Activated CD4-positive, alpha-beta T cell treated with anti-CD3 and anti-CD28 coated beads, Interleukin-2, amount 50 U/mL, for 24 hours (primary cell): Measurements from ENCODE around the gene COPS8.

Experiments used
- DNase-seq, 2 donors: peaks; one replicate each; pipeline ENCODE4 v3.0.0-alpha.2; 2020; ENCODE audit warnings: low read depth in 1 of 2, low spot score in 1 of 2

Gene COPS8

DNA sequence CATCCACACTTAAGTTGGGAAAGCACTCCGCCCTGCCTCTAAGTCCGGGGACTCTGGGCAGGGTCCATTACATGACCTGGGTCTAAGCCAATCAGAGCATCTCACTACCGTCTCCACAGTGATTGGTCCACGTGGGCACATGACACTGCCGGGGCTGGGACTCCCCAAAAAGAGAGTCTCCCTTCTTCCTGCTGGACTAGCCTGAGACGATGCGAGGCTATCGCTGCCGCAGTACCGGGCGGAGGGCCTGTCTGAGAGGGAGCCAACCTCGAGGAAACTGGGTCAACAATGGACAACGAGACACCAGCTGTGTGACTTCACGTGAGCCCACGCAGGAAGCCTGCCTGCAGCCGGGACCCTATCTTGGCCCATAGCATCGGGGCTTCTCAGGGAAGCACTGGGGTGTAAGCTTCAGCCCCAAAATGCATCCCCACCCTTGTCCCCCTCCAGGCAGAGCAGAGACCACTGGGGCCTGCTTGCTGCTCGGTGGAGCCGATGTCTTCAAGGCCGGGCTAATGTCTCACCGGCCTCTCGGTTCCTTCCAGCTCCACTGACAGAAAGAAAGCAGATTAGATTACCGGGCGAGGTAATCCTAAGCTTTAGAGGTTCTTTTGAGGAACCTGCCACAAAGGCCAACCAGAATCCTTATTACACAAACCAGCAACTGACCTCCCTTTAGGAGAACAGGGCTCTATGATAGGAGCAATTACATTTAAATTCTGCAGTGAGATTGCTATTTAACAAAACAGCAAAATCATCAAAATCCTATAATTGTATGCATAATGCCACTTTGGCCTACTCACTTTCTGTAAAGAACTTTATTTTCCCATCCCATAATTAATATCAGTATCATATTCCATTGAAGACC lies 21.3 kb upstream of the COPS8 start:
- no peak for DNase-seq

DNA sequence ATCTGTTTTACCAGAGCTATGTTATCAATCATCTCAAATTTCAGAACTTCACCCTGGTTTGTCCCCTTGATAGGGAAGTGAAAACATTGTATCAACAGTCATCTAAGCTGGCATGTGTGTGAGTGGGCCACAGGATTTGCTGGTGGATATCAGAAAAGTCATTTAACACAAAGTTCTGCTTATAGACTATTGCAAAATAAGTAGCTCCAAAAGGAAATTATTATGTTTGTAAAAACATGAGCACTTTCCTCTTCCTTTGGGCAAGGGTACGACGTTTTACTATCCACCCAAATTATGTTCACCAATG lies 20.7 kb upstream of the COPS8 start:
- no peak for DNase-seq

DNA sequence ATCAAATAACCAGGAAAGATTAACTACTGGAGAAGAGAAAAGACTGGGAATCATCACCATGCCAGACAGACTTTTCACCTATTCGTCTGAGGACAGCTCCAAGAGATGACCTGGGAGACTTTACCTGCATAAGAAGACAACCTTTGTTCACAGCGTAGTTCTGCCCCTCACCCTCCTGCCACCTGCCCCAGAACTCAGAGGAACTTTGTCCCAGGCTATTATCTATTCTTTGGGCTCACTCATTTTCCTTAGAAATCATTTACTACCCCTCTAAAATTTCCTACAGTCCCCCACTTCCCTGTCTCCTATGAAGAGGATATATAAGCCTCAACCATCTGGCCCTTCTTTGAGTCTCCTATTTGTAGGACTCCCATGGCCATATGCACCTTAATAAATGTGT lies 19.3 kb upstream of the COPS8 start:
- no peak for DNase-seq

DNA sequence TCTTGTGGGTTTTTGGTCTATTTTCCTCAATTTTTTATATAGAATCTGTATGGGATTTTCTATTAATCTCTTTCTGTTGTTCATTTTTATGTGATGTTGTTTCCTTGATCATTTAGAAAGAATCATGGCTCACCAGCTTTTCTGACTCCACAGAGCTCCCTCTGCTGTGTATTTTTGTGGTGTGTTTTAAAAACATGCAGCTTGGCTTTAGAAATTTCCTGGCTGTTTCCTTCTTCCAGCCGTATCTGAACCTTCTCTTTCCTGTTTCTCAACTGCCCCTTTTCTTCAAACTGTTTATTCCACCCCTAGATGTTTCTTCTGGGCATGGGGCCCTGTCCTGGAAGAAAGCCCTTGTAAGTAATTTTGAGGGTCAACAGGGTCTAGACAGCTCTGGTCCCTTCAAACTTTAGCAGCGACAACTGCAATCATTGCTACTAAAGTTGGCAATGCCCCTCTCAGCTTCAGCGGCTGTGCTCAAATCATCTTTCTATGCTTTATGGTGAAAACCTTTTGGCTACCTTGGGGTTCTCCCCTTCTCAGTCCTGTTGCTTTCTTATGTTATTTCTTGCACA lies 17.6 kb upstream of the COPS8 start:
- DNase-seq, result no peak

DNA sequence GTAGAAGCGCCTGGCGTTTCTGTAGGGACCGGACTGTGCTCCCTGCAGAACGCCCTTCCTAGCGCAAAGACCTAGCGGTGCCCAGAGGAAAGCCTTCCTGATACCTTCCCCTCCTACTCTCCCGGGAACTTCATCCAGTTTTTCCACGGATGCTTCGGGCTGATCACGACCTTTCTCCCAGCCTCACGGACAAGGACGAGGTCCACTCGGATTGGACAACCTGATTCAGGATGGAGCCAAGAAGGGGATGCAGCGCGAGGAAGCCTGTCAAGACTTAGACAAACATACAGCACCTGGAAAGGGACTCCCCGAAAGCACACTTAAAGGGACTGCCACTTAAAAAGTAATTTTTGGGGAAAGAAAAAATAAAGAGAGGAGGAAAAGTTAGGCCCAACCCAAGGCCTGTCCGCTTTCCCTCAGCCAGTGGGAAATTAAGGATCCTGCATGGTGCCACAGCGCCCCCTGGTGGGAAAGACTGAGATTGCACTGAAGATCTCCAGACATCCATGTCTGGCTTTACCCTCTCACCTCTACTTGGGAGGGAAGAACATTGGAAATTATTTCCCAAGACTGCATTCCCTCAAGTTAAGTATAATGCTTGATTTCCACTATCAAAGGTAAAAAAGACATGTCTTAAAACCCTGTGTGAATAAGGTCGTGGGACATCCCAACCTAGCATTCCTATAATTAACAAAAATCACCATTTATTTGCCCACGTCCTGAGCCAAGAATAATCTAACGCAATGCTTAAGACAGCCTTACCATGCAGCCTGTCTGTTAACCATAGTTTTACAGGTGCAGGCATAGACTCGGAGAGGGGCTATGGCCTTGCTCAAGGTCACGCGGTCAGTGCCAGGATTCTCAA lies 13.4 kb upstream of the COPS8 start:
- DNase-seq, result peak; percentile 64 to 69

DNA sequence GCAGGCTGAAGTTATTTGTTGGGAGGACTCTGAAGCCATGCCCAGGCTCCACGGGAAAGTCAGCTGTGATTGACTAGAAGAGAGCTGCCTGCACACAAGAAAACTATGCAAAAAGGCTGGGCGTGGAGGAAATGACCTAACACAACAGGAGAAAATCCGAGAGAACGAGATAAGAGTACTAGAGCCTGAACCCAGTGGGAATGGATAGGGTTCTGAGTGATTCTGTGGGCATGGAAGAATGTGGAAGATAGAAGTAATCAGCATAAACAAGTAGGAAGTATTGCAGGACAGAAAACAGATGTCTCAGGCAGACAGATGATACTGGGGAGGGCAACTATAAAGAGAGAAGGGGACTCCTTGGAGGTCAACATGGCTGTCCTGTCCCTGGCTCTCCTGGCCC lies 12.1 kb upstream of the COPS8 start:
- no peak for DNase-seq

DNA sequence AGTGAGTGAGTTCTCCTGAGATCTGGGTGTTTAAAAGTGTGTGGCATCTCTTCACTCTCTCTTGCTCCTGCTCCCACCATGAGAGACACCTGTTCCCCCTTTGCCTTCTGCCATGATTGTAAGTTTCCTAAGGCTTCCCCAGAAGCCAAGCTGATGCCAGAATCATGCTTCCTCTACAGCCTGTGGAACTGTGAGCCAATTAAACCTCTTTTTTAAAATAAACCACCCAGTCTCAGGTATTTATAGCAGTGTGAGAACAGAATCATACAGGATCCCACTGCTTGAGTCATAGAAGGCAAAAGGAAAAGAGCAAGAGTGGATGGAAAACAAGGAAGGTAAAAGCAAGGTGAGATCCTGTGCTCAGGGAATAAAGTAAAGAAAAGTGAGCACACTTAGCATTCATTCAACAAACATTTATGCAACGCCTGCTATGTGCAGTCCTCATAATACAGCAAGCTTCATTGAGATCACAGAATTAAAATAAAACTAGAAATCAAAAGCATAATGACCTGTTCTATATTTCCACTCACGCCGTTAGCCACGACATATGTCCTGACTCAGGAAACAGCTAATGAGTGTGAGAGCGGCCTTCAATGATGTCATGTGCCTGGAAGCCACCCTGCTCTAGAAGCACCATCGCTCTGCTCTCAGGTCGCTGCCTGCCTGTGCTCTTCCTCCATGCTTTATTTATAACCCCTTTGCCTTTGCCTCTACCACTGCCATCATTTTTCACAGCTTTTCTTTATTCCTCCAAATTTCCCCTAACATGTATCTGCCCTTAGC lies 11.3 kb upstream of the COPS8 start:
- no peak for DNase-seq

DNA sequence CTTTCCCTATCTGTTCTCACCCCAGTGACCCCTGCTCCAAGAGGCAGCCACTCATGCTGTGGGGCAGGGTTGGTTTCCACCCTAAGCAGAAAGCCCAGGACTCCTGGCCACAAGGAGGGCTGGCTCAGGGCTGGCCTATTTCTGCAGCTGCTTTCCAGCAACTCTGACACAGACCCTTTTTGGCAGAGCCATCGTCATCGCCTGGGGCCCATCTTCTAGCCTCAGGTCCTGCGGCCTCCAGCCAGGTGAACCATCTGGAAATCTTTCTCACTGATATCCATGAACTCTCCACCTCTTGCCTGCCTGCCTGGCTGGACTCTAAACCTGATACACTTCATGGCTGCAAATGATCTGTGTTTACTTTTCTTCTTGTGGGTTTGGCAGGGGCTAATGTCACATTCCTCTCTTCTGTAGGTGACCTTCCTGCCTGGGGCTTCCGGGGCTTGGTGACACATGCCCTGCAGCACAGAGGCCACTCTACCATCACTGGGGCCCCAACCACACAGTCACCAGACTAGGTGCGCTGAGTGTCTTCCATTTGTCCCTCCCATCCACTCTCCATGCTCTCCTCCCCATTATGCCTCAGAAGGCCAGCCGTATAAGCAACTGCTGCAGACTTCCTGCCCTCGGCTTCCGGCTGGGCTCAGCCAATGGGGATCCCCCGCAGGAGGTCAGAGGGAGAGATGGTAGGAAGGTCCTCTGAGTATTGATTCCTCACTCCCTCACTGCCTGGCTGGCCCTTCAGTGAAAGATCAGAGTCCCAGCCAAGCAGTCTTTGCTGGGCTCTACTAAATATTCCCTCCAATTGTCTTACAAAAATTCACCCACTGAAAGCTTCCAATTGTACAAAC lies 9.7 kb upstream of the COPS8 start:
- no peak for DNase-seq

DNA sequence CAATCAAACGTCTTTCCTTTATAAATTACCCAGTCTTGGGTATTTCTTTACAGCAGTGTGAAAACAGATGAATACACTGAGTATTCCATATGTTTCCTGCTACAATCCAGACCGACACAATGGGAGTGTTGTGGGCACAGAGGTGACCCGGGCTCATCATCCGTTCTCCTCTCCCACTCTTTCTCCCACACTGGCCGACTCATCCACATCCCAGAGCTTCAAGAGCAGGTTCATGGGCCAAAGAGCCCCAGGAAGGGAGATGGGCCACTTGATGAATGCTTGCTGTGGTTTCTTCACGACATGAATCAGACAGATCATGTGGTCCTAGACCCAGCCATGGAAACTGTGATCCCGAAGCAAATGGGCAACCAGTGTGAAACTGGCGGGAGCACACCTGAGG lies 4.1 kb upstream of the COPS8 start:
- DNase-seq, result no peak

DNA sequence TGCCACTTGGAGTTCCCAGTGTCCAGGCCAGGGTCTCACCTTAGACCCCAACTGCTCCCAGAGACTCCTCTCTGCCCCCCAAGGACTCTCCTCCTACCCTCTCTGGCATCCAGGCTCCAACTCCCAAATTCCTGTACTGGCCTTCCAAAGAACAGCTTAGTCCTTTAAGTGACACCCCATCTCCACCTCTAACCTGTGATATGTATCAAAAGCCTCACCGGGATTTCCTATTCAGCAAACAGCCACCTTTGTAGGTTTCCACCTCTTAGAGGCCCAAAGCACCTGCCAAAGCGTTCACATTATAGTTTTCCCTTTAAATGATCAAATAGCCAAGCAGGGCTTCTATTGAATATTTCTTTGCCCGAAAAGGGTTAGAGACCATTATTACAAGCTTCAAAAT lies 2.7 kb upstream of the COPS8 start:
- no peak for DNase-seq

DNA sequence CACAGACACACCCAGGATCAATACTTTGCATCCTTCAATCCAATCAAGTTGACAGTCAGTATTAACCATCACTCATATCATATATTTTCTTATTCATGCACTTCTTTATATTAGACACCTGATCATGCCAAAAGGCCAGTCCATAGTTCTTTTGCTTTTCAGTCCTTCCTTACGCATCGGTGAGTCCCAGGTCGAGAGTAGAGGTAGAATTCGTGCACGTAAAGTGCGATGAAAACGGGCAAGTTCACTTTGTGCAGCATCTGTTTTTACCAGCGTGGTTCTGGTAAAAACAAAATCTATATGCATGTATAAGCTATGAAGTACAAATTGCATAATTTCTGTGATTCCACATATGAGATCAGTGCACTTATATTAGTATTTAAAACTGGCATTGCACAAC lies 1.2 kb upstream of the COPS8 start:
- no peak for DNase-seq

DNA sequence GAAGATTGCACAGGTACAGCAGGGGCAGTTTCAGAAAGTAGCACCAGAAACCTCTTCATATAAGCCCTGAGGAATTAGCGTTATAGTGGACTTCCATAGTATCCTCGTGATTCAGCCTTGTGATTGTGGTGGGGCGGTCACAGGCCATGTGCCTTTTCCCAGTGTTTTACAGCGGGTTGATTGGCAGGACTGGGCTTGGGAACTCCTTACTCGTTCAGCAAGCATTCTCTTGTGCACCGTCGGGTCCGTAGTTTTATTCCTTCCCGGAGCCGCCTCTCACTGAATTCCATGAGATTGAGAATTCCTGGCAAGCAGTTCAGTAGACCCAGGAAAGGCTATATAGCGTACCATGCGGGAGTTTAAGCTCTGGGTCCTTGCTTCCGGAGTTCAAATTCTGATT lies 5.2 kb downstream of the COPS8 start:
- no peak for DNase-seq

DNA sequence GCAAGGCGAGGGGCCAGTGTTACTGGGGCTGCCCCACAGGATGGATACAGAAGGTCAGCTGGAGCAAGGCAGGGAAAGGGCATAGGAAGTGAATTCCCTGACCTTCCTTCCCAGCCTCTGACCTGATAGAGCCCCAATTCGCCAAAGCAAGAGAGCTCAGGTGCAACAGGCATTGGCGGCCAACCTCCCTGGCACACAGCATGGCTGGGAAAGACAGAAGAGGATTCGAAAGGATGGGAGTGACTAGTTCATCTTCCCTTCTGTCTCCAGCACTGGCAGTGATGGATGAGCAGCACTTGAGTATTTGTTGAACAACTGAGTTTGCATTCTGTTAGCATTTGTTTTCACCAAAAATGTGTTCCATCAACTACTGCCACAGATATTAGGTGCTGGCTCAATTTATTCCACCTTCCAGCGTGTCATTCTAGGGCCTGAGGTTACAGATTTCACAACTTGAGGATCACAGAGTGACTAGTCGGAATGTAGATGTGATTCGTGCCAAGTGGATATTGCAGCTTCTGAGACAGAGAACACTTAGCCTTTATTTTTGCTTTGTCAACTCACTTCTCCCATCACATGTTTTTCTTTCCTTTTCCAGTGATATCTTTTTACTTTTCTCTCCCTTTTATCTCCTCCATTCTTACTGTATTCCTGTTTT lies 6.2 kb downstream of the COPS8 start:
- DNase-seq, result no peak

DNA sequence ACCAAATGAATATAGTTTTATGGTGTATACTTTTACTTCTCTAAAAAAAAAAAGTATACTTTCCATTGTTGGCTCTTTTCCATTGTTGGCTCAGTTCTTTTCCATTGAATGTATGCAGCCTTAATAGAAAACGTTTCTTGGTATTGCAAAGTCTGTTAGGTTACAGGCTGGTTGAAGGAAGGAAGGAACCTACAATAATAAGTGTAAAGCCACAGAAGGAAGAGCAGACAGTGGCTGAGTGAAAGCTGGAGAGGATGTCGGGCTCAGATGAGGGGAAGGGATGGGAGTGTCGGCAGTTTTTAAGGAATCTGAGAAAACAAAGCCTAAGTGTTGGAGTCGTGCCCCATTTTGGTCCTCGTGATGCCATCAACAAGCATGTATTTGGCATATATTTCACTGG lies 6.8 kb downstream of the COPS8 start:
- DNase-seq, result no peak

DNA sequence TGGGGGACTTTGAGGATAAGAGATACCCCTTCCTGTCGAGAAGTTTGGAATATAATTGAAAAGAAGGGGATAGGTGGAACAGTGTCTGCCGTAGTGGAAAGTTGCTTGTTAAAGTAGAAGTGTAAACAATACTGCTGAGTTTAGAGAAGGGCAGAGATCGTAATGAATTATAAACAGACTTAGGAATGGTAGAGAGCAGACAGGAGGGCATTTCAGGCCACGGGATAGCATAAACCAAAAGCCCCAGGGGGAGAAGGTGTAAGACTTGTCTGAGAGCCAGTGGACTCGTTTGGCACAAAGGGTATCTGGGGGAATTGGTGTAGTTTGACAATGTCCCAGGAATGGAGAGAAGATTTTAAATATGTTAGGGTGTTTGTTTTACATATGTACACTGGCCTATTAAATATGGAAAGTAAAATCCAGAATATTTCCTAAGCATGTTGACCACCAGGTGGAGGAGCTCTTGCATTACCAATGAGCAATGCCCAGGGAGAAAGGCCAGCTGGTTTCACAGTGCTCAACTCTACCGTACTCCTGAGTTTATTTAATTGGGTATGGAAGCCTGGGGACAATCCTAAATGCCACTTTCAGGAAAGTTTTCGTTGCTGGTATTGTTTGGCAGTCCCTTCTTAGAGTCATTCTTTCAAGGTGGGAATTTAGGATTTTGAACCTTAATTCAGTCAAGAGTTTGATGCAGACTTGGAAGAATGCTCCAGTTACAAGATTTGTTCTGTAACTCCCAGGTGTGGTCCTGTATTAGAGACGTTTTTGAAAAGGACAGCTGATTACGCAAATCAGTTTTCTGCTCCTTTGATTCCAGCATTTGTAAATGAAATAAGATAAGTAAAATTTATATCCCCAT lies 7.5 kb downstream of the COPS8 start:
- no peak for DNase-seq

DNA sequence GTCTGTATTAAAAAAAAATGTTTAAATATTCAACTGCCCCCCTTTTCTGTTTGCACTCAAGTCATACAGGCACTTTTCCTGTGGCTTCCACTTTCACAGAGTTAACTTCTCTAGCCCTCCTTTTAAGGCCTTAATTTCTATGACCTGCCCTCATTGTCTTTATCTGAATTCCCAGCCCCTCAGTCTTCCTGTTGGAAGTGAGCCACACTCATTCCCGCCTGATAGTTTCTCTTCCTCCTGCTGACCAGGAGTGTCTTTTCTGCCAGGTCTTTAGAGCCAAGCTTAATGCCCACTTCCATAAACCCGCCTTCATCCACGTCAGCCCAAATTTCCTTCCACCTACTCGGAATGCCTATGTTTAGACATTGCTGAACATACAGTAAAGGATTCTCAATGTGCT lies 10.5 kb downstream of the COPS8 start:
- no peak for DNase-seq

DNA sequence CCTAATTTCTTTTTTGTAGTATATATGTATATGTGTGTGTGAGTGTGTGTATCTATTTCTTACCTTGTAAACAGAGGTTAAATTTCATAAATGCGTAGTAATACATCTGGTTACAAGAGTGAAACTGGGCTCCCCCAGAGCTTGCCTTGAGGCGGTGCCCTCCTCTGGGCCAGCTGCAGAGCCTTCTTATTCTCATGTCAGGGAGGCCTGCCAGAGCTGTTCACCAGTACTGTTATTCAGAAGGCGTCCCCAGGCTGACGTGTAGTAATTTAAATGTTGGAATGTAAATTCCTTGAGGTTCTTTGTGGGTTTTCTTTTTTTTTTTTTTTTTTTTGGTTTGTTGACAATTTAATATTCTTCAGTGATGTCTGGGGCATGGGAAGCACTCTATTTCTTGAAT lies 11.2 kb downstream of the COPS8 start:
- no peak for DNase-seq

DNA sequence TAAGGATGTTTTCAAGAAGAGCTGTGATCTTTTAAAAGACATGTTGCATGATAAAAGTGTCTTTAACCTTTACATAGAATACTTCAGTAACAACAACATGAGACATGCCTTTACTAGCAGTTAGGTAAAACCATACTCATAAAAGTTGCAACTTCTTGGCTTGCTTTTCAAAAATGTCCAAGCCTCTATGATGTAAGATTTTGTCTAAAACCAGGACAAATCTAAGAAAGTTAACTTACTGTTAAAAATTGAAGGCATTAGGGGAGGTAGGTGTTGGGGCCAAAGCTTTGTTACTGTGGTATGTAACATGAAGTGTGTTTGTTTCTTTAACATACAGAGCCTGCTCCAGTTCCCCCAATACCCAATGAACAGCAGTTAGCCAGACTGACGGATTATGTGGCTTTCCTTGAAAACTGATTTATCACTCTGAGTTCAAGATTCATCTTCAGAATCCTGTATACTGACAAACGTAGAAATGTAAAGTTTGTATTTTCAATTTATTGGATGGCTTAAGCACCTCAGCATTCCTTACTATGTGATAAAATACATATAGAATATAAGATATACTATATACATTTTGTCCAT lies 11.7 kb downstream of the COPS8 start:
- DNase-seq, result no peak
